ENCODE data around the gene ADAMTS2.

GRCh38 chr5:179132586-179133355 lies 212.5 kb downstream of the ADAMTS2 start:
- TF ChIP-seq EP300 (IDR thresholded peaks at IDR 0.05; ENCODE audit: low read depth) (no peak), POLR2A (IDR thresholded peaks at IDR 0.05) (no peak)
- TF ChIP-seq, protein P1, sequence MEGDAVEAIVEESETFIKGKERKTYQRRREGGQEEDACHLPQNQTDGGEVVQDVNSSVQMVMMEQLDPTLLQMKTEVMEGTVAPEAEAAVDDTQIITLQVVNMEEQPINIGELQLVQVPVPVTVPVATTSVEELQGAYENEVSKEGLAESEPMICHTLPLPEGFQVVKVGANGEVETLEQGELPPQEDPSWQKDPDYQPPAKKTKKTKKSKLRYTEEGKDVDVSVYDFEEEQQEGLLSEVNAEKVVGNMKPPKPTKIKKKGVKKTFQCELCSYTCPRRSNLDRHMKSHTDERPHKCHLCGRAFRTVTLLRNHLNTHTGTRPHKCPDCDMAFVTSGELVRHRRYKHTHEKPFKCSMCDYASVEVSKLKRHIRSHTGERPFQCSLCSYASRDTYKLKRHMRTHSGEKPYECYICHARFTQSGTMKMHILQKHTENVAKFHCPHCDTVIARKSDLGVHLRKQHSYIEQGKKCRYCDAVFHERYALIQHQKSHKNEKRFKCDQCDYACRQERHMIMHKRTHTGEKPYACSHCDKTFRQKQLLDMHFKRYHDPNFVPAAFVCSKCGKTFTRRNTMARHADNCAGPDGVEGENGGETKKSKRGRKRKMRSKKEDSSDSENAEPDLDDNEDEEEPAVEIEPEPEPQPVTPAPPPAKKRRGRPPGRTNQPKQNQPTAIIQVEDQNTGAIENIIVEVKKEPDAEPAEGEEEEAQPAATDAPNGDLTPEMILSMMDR (IDR thresholded peaks at IDR 0.05), result no peak

All from transverse colon (tissue), 3 donors.